Left ventricle myocardium superior (tissue), 1 donor: ENCODE results near the gene TXNL4A. TPM values are rescaled to one million over a fixed set of nuclear protein-coding genes. Genes with fewer than 3 reads are reported as not detected.
A peak's percentile ranks its signal among the peaks of the same experiment; 100 is the strongest.
"Not testable (repeated sequence)": the region's sequence is repeated elsewhere in the genome, so short reads cannot be mapped to it uniquely, and the experiment has no call there.

ENCODE experiments used
- ATAC-seq: fragments of 200-7000 bp; cut with Tn5 transposase; one replicate; pipeline ENCODE4 v1.9.1; 2020; ENCODE audit warnings: mild to moderate bottlenecking, moderate library complexity
- DNase-seq: peaks from one replicate; pipeline ENCODE4 v3.0.0-alpha.2; 2020
- intact Hi-C: fragments of 100-400 bp; cut with micrococcal nuclease; formaldehyde crosslinking; loops from one replicate; pipeline ENCODE4 v1.11.0; 2022
- long read RNA-seq: library from polyadenylated mRNA; unstranded; transcript quantifications from one replicate; pipeline ENCODE4 v2.0.0, GENCODE V29; 2021
- total RNA-seq: library from RNA; stranded (reverse); fragmentation: NEBNext Ultra II Directional; extraction: Animal tissue kit (Norgen Biotek cat#: 25700); gene quantifications from one replicate; pipeline ENCODE4 v1.2.1, GENCODE V29; 2021
- donor health status: DM: no; HTN: yes; CAD: no; lungs with severe emphysema.

The TXNL4A gene
- 91.0 TPM for total RNA-seq
- long read RNA-seq, transcript TXNL4A-202 (4 exons, 803 nt) = minor isoform, 10 of 104 reads
- long read RNA-seq, transcript TXNL4A-201 (3 exons, 3,504 nt) = major isoform, 80 of 104 reads
- long read RNA-seq, partial matches to known transcripts = 3 of 104 reads
- long read RNA-seq, other reads (novel, unspliced or antisense) = 10 of 104 reads

GRCh38 chr18:79988451-79989194, at the start of gene TXNL4A:
TSS of gene TXNL4A (minus strand) at chr18:79988563. CDS start at chr18:79988392, 171 bp downstream.
- peak; percentile 99 for ATAC-seq
- intact Hi-C loops = no loop called here
- peak; percentile 96 for DNase-seq

GRCh38 chr18:80037300-80037699, 48.9 kb upstream of the TXNL4A start:
- intact Hi-C loops = no loop called here
- ATAC-seq (no peak), DNase-seq (no peak)

GRCh38 chr18:80035997-80036396, 47.6 kb upstream of the TXNL4A start:
- no peak for ATAC-seq
- intact Hi-C loops = no loop called here
- DNase-seq = no peak

GRCh38 chr18:80034852-80035406, 46.6 kb upstream of the TXNL4A start:
- DNase-seq (no peak), ATAC-seq (no peak)
- intact Hi-C loops = no loop called here

GRCh38 chr18:80034068-80034851, 45.9 kb upstream of the TXNL4A start, which contains the start of gene RBFA:
TSS of gene RBFA (plus strand) at chr18:80034434. CDS start at chr18:80034496, 62 bp downstream.
- peak; percentile 93 for ATAC-seq
- intact Hi-C loops = no loop called here
- DNase-seq = peak; percentile 100

GRCh38 chr18:80033181-80034067, 45.1 kb upstream of the TXNL4A start:
- intact Hi-C loops = no loop called here
- ATAC-seq (peak; percentile 70), DNase-seq (no peak)

- DNase-seq (no peak), ATAC-seq (no peak)
- intact Hi-C loops = no loop called here
These were observed 41.3 kb upstream of the TXNL4A start for GRCh38 chr18:80029690-80030089.

GRCh38 chr18:80027719-80028118, 39.4 kb upstream of the TXNL4A start:
- intact Hi-C loops, ATAC-seq, DNase-seq: not testable (repeated sequence)

- no peak for DNase-seq
- intact Hi-C loops = no loop called here
These were observed 38.0 kb upstream of the TXNL4A start for GRCh38 chr18:80026363-80026762.

GRCh38 chr18:80023173-80023572, 34.8 kb upstream of the TXNL4A start:
- DNase-seq (no peak), ATAC-seq (no peak)
- intact Hi-C loops = no loop called here

More at GRCh38 chr18:80026363-80026762, 38.0 kb upstream of the TXNL4A start:
- no peak for ATAC-seq

- intact Hi-C loops = no loop called here
- DNase-seq = no peak
- ATAC-seq = no peak
These were observed 34.2 kb upstream of the TXNL4A start for GRCh38 chr18:80022613-80023012.

GRCh38 chr18:80012714-80013113, 24.4 kb upstream of the TXNL4A start:
- intact Hi-C loops = no loop called here
- DNase-seq (no peak), ATAC-seq (no peak)

GRCh38 chr18:80011496-80012137, 23.3 kb upstream of the TXNL4A start:
- intact Hi-C loops, ATAC-seq, DNase-seq: not testable (repeated sequence)

GRCh38 chr18:80010551-80010906, 22.2 kb upstream of the TXNL4A start:
- intact Hi-C loops = no loop called here
- ATAC-seq (peak; percentile 60), DNase-seq (no peak)

GRCh38 chr18:80009661-80010550, 21.5 kb upstream of the TXNL4A start:
- DNase-seq (peak; percentile 80), ATAC-seq (peak; percentile 99)
- intact Hi-C loops = no loop called here

GRCh38 chr18:80006724-80007123, 18.4 kb upstream of the TXNL4A start:
- no peak for DNase-seq
- intact Hi-C loops = no loop called here
- no peak for ATAC-seq

GRCh38 chr18:80004600-80005342, 16.4 kb upstream of the TXNL4A start:
- ATAC-seq = no peak
- DNase-seq = no peak
- intact Hi-C loops = no loop called here
